Loucy (cell line): ENCODE results near the gene MRTFA.

ENCODE experiments used
- H2AFZ ChIP-seq: fragments of 200-600 bp; sonication (generic); 2 replicates; pipeline ENCODE4 v1.6.0; 2016; ENCODE audit warnings: antibody characterized with exemption, mild to moderate bottlenecking, low read length, moderate library complexity
- H3F3A ChIP-seq: fragments of 200-600 bp; 2 replicates; pipeline ENCODE4 v1.6.0; 2016; ENCODE audit warnings: antibody characterized with exemption, low read depth, mild to moderate bottlenecking
- H3K27me3 ChIP-seq: fragments of 200-600 bp; sonication (generic); 2 replicates; pipeline ENCODE4 v1.6.1; 2014; ENCODE audit warnings: low read length, mild to moderate bottlenecking; ENCODE audit not compliant: insufficient read depth, poor library complexity, severe bottlenecking
- H3K36me3 ChIP-seq: fragments of 200-600 bp; sonication (generic); 2 replicates; pipeline ENCODE4 v1.6.1; 2016; ENCODE audit warnings: low read length; ENCODE audit not compliant: insufficient read depth
- H3K4me1 ChIP-seq: fragments of 200-600 bp; sonication (generic); 2 replicates; pipeline ENCODE4 v1.5.1; 2014; ENCODE audit warnings: low read length, mild to moderate bottlenecking; ENCODE audit not compliant: insufficient read depth, poor library complexity, severe bottlenecking
- H3K4me2 ChIP-seq: fragments of 200-600 bp; sonication (generic); 2 replicates; pipeline ENCODE4 v1.6.0; 2014; ENCODE audit warnings: antibody characterized with exemption, low read length, low read depth, mild to moderate bottlenecking; ENCODE audit not compliant: poor library complexity, severe bottlenecking
- H3K4me3 ChIP-seq: fragments of 200-600 bp; sonication (generic); 2 replicates; pipeline ENCODE4 v1.5.1; 2014; ENCODE audit warnings: low read length, mild to moderate bottlenecking, mixed read lengths; ENCODE audit not compliant: poor library complexity, severe bottlenecking
- H3K79me2 ChIP-seq: fragments of 200-600 bp; sonication (generic); 2 replicates; pipeline ENCODE4 v1.6.1; 2014; ENCODE audit warnings: low read length; ENCODE audit not compliant: insufficient read depth
- H3K9ac ChIP-seq: fragments of 200-600 bp; sonication (generic); 2 replicates; pipeline ENCODE4 v1.6.0; 2014; ENCODE audit warnings: mild to moderate bottlenecking, low read depth, low read length, moderate library complexity; ENCODE audit not compliant: poor library complexity, severe bottlenecking
- H3K9me2 ChIP-seq: fragments of 200-600 bp; sonication (generic); replicated peaks from 2 replicates; pipeline ENCODE4 v1.6.1; 2016; ENCODE audit warnings: low read depth, low read length, mixed read lengths
- H3K9me3 ChIP-seq: fragments of 200-600 bp; sonication (generic); 2 replicates; pipeline ENCODE4 v1.6.1; 2014; ENCODE audit warnings: mild to moderate bottlenecking, antibody characterized with exemption, low read length, low read depth; ENCODE audit not compliant: insufficient read depth
- H4K20me1 ChIP-seq: fragments of 200-600 bp; sonication (generic); 2 replicates; pipeline ENCODE4 v1.6.0; 2014; ENCODE audit warnings: antibody characterized with exemption, low read length, mild to moderate bottlenecking; ENCODE audit not compliant: insufficient read depth, poor library complexity, severe bottlenecking
- EZH2phosphoT487 ChIP-seq: fragments of 200-600 bp; IDR thresholded peaks from 2 replicates; pipeline ENCODE4 v1.6.1; 2018; ENCODE audit warnings: antibody characterized with exemption, mild to moderate bottlenecking, moderate library complexity, borderline replicate concordance
- TF ChIP-seq, protein P1 (sequence below): fragments of 200-600 bp; sonication (generic); conservative IDR thresholded peaks from 2 replicates; pipeline ENCODE4 v1.5.1; 2014; ENCODE audit warnings: mild to moderate bottlenecking, antibody characterized with exemption, low read length

Gene MRTFA

DNA sequence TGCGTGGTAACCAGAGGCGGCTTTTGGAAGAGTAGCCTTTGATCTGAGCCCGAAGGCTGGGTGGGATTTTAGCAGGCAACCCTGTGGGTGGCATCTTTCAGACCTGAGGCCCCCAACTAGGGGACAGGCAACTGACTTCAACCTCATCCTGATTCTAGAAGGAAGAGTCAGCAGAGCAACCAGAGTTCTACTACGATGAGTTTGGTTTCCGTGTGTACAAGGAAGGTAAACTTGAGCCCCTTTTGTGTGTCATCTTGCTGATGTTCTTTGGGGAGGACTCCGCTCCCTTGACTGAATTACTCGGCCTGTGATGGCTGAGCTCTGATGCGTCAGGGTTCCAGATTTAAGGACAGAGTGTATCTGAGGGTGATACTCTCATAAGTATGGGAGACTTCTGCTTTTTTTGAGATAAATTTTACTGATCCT, 234.5 kb downstream of the MRTFA start:
- H3K9me3 ChIP-seq: no peaks in the 10 kb centered on the region

DNA sequence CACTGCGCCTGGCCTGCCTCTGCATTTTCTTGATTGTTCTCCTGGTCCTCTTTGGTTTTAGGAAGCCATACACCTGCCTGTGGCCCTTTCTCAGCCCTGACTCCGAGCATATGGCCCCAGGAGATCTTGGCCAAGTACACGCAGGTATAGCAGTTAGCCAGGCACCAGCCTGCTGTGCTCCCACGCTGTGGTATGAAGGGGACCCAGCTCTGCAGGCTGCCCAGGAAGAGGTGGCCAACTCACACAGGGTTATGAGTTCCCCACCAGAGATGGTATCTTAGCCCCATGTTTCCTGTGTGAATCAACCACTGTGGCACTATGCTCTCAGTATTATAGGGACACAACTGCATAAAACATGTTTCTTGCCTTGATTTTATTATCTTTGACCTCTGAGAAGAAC, 235.0 kb downstream of the MRTFA start:
- Histone ChIP-seq H3K79me2 (no peaks in the 10 kb centered on the region), H3K27me3 (no peaks in the 10 kb centered on the region), H2AFZ (no peak overlapping the region), H3K9ac (no peak overlapping the region), H3K9me2 (no peaks in the 10 kb centered on the region), H4K20me1 (peaks cover 15% of the 10 kb centered on the region), H3F3A (peaks cover 5% of the 10 kb centered on the region), H3K4me3 (peak overlapping the region; percentile 42), H3K4me1 (peaks cover 45% of the 10 kb centered on the region), H3K4me2 (peak overlapping the region; percentile 73), H3K9me3 (no peaks in the 10 kb centered on the region), H3K36me3 (peaks cover 22% of the 10 kb centered on the region; the same call in 1 of the 2 replicates)
- peak; percentile 80 for TF ChIP-seq EZH2phosphoT487
- TF ChIP-seq, protein P1, sequence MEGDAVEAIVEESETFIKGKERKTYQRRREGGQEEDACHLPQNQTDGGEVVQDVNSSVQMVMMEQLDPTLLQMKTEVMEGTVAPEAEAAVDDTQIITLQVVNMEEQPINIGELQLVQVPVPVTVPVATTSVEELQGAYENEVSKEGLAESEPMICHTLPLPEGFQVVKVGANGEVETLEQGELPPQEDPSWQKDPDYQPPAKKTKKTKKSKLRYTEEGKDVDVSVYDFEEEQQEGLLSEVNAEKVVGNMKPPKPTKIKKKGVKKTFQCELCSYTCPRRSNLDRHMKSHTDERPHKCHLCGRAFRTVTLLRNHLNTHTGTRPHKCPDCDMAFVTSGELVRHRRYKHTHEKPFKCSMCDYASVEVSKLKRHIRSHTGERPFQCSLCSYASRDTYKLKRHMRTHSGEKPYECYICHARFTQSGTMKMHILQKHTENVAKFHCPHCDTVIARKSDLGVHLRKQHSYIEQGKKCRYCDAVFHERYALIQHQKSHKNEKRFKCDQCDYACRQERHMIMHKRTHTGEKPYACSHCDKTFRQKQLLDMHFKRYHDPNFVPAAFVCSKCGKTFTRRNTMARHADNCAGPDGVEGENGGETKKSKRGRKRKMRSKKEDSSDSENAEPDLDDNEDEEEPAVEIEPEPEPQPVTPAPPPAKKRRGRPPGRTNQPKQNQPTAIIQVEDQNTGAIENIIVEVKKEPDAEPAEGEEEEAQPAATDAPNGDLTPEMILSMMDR: no peak

More for the DNA sequence above, 234.5 kb downstream of the MRTFA start:
- Histone ChIP-seq H3K4me3 (peak overlapping the region; percentile 42), H3K9ac (no peak overlapping the region), H3K27me3 (no peaks in the 10 kb centered on the region), H4K20me1 (peaks cover 15% of the 10 kb centered on the region), H3K9me2 (no peaks in the 10 kb centered on the region), H3F3A (peaks cover 5% of the 10 kb centered on the region), H3K4me2 (peak overlapping the region; percentile 73), H3K79me2 (no peaks in the 10 kb centered on the region), H2AFZ (no peak overlapping the region), H3K4me1 (peaks cover 41% of the 10 kb centered on the region), H3K36me3 (peaks cover 27% of the 10 kb centered on the region; the same call in 1 of the 2 replicates)
- TF ChIP-seq EZH2phosphoT487: no peak
- TF ChIP-seq, protein P1: no peak

DNA sequence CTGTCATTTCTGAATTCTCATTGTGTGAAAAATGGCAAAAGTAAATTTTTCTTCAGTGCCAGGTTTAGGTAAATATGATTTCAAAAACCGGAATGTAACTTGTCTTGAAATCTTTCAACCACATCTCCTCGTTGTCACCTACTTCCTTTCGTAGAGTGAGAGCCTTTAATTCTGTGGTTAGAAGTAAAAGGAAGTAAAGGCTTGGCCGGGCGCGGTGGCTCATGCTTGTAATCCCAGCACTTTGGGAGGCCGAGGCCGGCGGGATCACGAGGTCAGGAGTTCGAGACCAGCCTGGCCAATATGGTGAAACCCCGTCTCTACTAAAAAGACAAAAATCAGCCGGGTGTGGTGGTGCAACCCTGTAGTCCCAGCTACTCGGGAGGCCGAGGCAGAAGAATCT, 236.4 kb downstream of the MRTFA start:
- Histone ChIP-seq H3K9ac (no peak overlapping the region), H3K4me2 (peak overlapping the region; percentile 73), H3K9me2 (no peaks in the 10 kb centered on the region), H3F3A (peaks cover 5% of the 10 kb centered on the region), H3K27me3 (no peaks in the 10 kb centered on the region), H4K20me1 (peaks cover 15% of the 10 kb centered on the region), H3K4me1 (peaks cover 46% of the 10 kb centered on the region), H2AFZ (no peak overlapping the region), H3K79me2 (no peaks in the 10 kb centered on the region), H3K4me3 (peak overlapping the region; percentile 50), H3K9me3 (no peaks in the 10 kb centered on the region), H3K36me3 (peaks cover 10% of the 10 kb centered on the region; the same call in 1 of the 2 replicates)
- no peak for TF ChIP-seq EZH2phosphoT487
- TF ChIP-seq, protein P1: no peak
